ENCODE measurements around the gene KRT33A.
"Not testable (repeated sequence)": the region's sequence is repeated elsewhere in the genome, so short reads cannot be mapped to it uniquely, and the experiment has no call there.

KRT33A gene

DNA sequence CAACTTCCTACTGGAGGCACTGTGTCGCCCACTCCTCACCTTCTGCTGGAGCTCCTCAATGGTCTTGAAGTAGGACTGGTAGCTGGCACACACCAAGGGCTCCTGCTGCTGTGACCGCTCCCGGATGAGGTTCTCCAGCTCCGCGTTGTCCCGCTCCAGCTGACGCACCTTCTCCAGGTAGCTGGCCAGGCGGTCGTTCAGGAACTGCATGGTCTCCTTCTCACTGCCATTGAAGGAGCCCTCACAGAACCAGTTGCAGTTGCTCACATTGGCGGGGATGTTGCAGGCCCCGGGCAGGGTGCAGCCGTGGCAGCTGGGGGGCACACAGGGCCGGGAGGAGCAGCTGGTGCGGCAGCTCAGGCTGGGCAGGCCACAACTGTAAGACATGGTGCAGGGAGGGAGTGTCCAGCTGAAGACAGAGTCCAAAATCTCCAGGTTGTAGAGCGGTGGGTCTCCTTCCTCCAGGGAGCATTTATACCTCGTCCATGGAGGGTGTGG lies at the start of gene KRT33A:
Gene KRT33A (minus strand): TSS at position 448 of the 498 bp plus-strand sequence. CDS start 61 bp downstream, at position 387.
- DNase-seq: not testable (repeated sequence)

DNA sequence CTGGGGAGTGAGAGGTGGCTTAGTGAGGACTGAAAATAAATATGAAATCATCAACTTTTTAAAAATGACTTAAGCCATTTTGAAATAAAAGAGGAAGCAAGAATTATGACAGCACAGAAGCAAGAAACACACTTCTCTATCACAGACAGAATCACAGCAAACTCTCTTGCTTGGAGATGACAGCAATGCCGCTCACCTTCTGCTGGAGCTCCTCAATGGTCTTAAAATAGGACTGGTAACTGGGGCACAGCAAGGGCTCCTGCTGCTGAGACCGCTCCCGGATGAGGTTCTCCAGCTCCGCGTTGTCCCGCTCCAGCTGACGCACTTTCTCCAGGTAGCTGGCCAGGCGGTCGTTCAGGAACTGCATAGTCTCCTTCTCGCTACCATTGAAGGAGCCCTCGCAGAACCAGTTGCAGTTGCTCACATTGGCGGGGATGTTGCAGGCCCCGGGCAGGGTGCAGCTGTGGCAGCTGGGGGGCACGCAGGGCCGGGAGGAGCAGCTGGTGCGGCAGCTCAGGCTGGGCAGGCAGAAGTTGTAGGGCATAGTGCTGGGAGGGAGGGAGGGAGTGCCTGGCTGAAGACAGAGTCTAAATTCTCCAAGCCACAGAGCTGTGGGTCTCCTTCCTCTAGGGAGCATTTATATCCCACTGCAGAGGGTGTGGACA lies 46.5 kb upstream of the KRT33A start, which contains the start of gene KRT31:
Gene KRT31 (minus strand): TSS at position 613 of the 665 bp plus-strand sequence. CDS start 69 bp downstream, at position 544.
- peak; percentile 44 for DNase-seq

DNA sequence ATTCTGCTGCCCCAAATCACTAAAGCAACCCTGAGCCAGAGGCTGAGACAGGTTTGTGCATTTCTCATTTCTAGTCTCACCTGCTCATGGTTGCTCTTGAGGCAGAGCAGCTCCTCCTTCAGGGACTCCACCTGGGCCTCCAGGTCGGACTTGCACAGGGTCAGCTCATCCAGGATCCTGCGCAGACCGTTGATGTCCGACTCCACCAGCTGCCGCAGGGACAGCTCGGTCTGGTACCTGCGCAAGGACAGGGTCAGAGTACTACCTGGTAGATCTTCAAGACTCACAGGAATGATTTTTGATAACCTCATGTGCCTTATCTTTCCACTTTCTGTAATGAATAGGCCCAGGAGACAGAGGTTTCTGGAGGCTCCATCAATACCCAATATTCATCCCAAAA lies 45.7 kb upstream of the KRT33A start:
- DNase-seq: no peak

DNA sequence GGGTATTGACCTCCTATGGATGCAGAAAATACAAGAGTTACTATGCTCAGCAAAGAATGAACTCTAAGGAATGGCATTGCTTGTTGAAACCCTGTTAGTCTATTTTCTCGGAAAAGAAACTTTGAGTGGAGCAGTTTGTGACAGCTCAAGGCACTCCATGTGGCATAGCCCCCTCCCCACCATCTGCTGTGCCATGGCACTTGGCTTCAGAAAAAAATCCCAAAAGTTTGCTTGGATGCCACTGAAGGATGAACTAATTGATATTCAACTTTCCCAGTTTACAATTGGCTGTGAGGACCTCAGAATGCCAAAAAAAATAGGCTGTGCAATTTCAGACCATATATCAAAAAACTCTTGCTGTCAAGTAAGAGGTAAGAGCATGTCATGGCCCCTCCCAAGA lies 45.0 kb upstream of the KRT33A start:
- DNase-seq: no peak

DNA sequence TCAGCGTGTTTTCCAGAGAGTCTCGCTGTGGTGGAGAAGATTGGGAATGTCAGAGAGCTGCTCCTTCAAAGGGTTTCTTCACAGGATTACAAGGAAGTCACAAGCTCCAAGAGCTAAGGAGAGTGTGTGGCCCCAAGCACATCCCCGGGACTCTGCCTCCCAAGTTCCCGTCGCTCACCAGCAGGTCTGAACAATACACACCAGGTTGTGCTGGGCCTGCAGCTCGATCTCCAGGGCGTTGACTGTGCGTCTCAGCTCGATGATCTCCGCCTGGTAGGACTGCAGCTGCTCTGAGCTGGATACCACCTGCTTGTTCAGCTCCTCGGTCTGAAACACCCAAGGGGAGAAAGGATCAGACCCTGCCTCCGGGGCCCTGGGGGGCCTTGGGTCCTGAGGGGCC lies 44.4 kb upstream of the KRT33A start:
- not testable (repeated sequence) for DNase-seq

DNA sequence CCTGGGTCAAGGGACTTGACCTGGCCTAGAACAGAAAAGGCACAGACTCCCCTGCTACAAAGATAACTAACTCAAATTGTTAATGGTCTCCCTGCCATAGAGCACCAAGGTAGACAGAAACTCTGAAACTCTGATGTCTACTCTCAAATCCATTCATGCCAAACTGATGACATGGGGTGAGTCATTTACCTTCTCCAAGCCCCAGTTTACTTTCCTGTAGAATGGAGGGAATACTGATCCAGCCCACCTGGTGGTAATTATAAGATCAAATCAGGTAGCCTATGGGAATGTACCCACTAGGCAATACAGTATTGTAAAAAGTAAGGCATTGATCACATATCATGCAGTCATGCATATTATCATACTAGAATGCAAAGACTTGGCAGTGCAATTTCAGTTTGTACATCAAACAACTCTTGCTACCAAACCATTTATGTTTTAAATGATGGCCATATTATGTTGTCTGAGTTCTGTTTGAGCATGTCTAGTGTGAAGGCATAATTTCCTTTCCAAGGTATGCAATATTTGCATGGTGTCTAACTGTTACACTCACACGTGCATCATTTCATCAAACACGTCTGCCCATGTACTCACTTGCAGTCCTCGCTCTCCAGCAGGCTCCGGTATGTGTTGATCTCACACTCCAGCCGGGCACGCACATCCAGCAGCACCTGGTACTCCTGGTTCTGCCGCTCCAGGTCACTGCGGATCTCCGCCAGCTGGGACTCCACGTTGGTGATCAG lies 43.8 kb upstream of the KRT33A start:
- DNase-seq: no peak

DNA sequence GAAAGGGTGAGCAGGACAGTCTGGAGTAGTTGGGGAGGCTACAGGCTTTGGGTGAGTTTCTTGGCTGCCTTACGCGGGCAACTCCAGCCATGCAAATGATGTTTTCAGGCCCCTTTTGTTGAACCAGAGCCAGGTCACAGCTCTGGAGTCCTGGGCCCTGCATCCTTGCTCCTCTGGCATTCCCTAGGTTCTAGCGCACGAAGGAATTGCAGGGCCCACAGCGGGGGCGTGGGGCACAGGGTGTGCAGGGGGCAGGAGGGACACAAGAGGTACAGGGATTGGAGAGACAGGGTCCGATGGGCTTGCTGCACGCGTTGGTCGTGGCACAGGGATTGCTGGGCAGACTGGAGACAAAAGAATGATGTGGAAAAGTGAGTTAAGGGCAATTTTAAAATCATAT lies 43.2 kb upstream of the KRT33A start:
- DNase-seq: no peak

DNA sequence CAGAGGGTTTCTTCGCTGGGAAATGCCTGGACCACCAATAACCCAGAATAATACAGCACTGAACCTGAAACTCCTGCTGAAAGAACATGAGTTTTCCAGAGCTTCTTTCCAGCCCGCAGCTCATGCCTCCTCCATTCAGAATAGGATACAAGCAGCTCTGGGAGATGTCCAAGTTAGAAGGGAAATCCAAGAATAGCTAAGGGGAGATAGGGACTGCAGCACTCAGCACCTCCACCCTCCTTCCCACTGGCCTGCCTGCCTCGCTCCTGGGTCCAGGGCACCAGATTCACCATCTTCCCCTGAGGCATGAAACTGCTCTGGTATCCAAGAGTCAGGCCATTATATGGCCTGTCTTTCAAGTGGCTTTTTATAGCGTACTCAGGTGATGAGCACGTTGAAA lies 42.7 kb upstream of the KRT33A start:
- no peak for DNase-seq

DNA sequence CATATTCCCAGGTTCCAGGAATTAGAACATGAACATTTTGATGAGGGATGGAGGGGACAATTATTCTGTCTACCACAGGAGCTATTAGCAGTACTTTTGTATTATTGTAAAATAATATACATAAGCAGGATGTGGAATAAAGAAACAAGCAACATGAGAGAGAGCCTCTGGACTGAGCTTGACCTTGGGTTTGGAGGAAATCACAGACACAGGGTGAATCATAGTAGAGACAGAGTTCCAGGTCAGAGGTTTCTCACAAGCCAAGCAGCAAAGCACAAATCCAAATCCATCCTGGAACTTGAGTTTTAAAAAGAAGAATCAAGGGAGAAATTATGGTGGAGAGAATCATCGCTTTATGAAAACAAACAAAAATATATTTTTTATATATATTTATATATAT lies 41.6 kb upstream of the KRT33A start:
- DNase-seq: no peak

DNA sequence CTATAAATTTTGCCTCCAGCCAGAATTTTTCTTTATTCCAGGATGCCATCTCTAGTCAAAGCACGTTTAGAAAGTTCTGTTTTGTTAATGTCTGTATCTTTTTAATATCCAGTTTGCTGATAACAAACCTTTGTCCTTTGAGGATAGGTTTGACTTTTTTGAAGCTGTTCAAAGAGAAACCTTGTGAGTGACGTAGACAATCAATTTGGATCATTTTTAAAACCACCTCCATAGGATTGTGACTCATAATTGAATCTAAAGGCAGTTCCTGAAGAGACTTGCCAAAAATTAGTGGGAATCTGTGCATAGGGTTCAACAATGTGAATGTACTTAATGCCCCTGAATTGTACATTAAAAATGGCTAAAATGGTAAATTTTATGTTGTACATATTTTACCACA lies 40.9 kb upstream of the KRT33A start:
- no peak for DNase-seq

DNA sequence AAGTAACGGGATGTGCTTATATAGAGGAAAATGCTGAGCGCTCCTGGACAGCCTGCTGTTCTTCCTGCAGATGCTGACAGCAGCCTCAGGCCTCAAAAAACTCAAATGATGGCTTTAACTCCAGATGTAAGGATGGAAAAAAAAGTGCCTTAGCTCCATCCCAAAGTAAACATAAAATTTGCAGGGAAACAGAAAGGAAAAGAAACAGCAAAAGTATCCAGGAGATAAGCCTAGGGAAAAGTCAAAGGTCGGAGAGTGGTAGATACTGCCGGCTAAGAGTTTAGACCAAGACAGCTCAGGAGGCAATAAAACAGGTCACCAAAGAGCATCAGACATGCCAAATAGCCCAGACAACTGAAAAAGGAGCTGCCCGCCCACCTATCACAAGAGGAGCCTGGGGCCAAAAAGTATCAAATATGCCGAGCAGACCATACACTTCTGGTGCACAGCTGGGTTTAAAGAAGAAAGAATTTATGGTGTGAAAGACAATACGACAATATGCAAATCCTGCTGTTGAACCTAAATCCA lies 39.8 kb upstream of the KRT33A start:
- DNase-seq: no peak

DNA sequence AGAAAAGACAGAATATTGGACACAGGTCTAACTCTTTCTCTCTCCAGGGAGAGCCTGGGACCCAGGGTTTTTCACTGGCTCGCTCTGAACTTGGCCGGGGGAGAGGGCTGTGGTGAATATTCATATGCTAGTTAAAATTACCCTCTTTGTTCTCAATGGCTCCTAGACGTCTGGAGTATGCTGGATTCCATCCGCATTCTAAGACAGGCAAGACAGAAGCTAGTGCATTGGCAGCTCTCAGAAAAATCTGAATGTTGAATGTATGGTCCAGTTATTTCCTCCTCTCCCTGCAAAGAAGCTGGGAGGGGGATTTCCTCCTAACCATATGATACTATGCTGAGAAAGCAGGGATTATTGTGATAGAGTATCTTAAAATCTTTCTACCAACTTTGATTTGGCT lies 37.0 kb upstream of the KRT33A start:
- DNase-seq: no peak

DNA sequence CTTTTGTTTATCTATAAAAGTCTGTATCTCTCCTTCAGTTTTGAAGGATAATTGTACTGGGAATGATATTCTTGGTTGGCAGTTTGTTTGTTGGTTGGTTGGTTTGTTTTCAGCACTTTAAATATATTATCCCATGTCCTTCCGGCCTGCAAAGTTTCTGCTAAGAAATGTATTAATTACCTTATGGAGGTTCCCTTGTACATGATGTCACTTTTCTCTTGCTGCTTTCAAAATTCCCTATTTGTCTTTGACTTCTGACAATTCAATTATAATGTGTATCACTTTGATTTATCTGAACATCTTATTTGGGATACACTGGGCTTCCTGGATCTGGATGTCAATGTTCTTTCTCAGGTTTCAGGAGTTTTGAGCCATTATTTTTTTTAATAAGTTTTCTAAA lies 35.6 kb upstream of the KRT33A start:
- DNase-seq: no peak

DNA sequence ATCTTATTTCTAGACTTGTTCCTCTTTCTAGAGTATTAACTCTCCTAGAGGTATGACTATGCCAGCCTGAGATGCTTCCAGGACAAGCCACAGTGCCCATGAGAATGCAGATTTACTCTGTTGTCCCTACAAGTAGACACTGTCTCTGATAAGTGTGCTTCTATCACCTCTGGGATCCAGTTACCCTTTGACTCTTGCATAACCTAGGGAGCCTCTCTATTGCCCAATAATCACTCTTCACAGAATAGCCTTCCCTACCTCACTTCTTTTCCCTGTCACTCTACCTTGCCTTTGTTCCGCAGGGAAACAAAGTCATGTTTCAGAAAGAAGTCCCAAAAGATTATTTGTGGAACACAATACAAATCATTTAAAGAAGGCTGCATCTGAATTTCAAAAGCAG lies 33.1 kb upstream of the KRT33A start:
- no peak for DNase-seq

DNA sequence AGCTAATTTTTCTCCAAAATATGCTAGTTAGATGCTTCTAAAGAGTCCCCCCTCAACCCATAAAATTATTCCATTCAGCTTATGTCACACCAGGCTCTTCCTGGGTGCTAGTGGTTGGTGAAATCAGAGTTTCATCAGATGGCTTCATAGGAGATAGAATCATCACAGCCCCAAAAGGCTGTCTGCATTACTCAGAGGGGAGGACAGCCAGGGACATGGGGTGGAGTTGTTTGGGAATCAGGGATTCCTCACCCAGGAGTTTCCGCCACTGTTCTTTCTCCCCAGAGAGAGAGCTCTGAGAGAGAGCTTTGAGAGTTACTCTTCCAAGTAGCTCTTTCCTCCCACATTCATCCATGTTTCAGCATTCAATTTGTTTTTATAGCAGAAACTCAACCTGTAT lies 31.8 kb upstream of the KRT33A start:
- DNase-seq: no peak

DNA sequence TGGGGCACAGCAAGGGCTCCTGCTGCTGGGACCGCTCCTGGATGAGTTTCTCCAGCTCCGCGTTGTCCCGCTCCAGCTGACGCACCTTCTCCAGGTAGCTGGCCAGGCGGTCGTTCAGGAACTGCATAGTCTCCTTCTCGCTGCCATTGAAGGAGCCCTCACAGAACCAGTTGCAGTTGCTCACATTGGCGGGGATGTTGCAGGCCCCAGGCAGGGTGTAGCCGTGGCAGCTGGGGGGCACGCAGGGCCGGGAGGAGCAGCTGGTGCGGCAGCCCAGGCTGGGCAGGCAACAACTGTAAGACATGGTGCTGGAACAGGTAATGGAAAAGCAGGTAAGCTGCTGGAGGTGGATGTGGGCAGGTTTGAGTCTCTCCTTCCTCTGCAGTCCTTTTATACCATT lies 31.3 kb upstream of the KRT33A start, which contains the start of gene KRT34:
Gene KRT34 (minus strand): TSS at position 364 of the 400 bp plus-strand sequence. CDS start 60 bp downstream, at position 304.
- not testable (repeated sequence) for DNase-seq

DNA sequence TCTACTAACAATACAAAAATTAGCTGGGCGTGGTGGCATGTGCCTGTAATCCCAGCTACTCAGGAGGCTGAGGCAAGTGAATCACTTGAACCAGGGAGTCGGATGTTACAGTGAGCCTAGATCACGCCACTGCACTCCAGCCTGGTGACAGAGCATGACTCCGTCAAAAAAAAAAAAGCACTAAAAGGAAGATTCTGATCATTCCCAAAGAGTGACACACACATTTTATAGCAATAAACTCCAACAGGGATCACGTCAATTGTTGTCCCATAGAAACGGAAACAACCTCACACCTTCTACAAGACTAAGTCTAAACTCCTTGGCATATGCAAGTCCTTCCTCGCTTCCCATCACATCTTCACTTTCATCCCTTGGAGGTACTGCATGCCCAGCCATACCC lies 29.5 kb upstream of the KRT33A start:
- not testable (repeated sequence) for DNase-seq

DNA sequence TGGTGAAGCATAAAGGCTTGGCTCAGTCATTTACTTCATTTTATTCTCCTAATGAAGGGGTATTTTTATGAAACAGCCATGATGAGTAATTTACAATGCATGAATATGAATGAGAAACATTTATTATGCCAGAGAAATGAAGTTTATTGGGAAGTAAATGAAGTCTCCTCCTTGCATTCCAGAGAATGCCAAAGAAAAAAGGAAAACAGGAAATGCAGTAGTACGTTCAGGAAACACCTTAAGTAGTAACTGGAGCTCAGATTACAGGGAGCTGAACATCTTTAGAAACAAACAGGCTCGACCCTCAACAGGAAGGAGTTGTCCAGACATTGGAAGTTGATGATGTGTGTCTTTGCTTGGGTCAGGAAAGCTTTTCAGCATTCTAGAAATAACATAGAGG lies 26.9 kb upstream of the KRT33A start:
- no peak for DNase-seq

DNA sequence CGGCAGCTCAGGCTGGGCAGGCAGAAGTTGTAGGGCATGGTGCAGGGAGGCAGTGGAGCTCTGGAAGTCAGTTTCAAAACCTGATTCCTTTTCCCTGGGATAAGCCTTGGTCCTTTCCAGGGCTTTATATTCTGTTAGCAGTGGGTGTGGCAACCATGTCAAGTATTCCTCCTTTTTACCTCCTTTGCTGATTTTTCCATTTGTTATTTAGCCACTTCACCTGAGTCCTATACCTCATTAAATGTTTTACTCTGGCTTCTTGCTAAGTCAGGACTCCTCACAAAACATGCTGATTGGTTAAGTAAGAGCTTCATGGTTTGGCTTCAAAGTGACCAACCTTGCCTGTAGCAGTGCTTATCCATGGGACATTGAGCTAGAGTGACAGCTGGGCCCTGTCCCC lies 19.1 kb upstream of the KRT33A start, which contains the start of gene KRT33B:
Gene KRT33B (minus strand): TSS at position 101 of the 400 bp plus-strand sequence. CDS start 63 bp downstream, at position 38.
- DNase-seq: no peak

DNA sequence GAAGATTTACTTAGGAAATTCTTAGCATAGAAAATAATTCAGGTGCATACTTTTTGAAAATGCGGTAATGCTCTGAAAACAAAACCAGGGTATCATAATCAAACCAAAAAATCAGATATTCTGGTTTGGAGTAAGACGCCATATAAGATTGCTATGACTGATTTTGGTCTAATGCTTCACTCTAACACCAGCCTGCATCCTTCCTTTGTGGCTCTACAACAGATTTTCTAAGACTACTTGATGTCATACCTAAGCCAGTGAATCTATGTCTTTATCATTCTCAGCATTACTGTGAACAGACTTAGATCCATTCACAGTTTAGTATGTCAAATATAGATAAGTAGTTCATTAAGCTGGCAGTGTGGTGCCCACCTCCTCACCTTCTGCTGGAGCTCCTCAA lies 18.4 kb upstream of the KRT33A start:
- no peak for DNase-seq

DNA sequence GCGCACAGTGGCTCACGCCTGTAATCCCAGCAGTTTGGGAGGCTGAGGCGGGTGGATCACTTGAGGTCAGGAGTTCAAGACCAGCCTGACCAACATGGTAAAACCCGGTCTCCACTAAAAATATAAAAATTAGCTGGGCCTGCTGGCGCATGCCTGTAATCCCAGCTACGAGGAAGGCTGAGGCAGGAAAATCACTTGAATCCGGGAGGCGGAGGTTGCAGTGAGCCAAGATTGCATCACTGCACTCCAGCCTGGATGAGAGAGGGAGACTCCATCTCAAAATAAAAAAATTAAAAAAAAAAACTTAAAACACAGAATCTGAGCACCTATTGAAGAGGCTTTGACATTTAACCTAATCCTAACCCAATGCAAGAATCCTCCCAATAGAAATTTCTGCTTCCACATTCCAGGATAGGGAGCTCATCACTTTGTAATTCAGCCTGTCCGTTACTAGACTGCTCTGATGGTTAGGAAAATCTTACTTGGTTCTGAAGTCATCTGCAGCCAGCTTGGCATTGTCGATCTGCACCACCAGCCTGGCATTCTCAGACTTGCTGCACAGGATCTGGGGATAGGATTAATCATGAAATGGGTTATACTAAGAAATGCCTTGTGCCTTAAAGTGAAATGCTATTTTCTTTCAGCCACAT lies 16.9 kb upstream of the KRT33A start:
- no peak for DNase-seq

DNA sequence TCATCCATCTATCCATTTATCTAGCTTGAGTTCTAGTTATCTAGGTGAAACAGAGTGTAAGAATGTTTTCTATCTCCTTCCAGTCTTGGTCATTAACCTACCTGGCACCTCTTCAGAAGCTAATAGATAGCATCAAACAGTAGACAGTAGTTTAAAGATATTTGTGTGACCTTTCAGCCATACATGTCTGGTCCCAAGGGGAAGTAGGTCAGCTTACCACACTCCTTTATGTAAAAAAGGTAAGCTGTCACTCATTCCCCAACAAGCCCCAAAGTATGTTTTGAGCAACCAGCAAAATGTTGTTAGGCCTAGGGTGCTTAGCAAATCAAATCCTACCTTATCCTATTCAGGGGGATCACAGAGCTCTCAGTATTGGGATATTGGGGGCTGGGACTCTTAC lies 15.4 kb upstream of the KRT33A start:
- DNase-seq: no peak

DNA sequence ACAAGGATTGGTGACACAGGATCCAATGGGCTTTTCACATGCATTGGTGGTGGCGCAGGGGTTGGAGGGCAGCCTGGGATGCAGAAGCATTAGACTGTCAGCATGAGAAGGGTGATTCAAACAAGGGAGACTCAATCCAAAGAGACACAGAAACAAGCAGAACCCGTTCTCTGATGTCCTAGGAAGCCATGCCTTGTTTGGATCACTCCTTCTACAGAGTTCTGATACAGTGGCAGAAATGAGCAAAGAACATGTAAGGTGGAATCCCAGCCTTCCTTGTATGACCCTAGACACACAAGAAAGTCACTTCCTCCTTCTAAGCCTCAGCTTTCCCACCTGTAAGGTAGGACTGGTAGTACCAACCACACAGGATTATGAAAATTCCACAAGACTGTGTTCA lies 13.3 kb upstream of the KRT33A start:
- no peak for DNase-seq
